Muscle of leg (tissue), 11 donors: ENCODE data around the gene WNT6. TPM values are rescaled to one million over a fixed set of nuclear protein-coding genes. Genes with fewer than 3 reads are reported as not detected.

Experiments
- DNase-seq: peaks from one replicate; pipeline ENCODE4 v3.0.0; 2013
- H3K27ac ChIP-seq: one replicate; pipeline ENCODE4 v1.5.1; 2013; ENCODE audit warnings: mild to moderate bottlenecking, low read length, control low read depth
- H3K27me3 ChIP-seq: one replicate; pipeline ENCODE4 v1.6.1; 2013; ENCODE audit warnings: low read length; ENCODE audit not compliant: control insufficient read depth, insufficient read depth
- H3K36me3 ChIP-seq: one replicate; pipeline ENCODE4 v1.6.1; 2013; ENCODE audit warnings: low read length; ENCODE audit not compliant: control insufficient read depth, insufficient read depth
- H3K4me1 ChIP-seq: one replicate; pipeline ENCODE4 v1.6.1; 2013; ENCODE audit warnings: low read length; ENCODE audit not compliant: control insufficient read depth, insufficient read depth
- H3K4me3 ChIP-seq: one replicate; pipeline ENCODE4 v1.5.1; 2013; ENCODE audit warnings: low read length, control low read depth
- H3K9me3 ChIP-seq: replicated peaks from 2 replicates; pipeline ENCODE4 v1.6.1; 2013; ENCODE audit warnings: low read depth, low read length; ENCODE audit not compliant: control insufficient read depth
- WGBS: methylation state at CpG from one replicate; pipeline ENCODE4 v1.1.5; 2013; ENCODE audit warnings: missing lambda C conversion rate; ENCODE audit not compliant: insufficient coverage; 5-methylcytosine and 5-hydroxymethylcytosine counted together
- polyA plus RNA-seq, 8 donors: library from polyadenylated mRNA; unstranded; fragments of 120-200 nt; gene quantifications; one replicate each; pipeline versions ENCODE4 v1.2.1 to v1.2.3, GENCODE V29; 2013; ENCODE audit warnings: inconsistent platforms in 1 of 8, low replicate concordance in 1 of 8; ENCODE audit not compliant: insufficient read length in 8 of 8, insufficient read depth in 1 of 8
- total RNA-seq: library from RNA; stranded (reverse); fragments of 120-200 nt; gene quantifications from one replicate; pipeline ENCODE4 v1.2.4, GENCODE V29; 2013

The WNT6 gene
- total and polyA plus RNA-seq, 9 donors, result 0.09 to 2.8 (median 0.12) TPM; not detected in 2

DNA sequence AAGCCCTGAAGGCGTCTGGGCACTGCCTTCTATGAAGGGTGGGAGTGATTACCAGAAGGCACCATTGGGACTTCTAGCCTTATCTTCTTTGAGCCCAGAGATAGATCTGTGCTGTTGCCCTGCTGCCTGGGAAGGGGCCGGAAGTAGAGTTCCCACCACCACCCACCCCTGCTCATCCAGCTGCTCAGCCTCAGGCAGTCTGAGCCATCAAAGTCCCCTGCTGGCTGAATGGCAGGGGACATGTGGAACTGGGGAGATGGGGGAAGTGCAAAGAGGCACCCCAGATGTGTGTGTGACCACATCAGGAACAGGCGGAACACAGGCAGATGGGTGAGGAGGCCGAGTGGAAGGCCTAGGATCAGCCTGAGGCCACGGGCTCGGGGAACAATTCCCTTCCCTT lies 17.7 kb downstream of the WNT6 start:
- Histone ChIP-seq H3K27ac (no peak overlapping the region), H3K4me3 (no peak overlapping the region), H3K4me1 (peaks cover 46% of the 10 kb centered on the region), H3K36me3 (no peaks in the 10 kb centered on the region), H3K9me3 (no peaks in the 10 kb centered on the region), H3K27me3 (peaks cover 94% of the 10 kb centered on the region)
- 71% methylated on average over 1 of the region's 6 CpGs for WGBS
- no peak for DNase-seq

GRCh38 chr2:218877891-218878290 lies 18.3 kb downstream of the WNT6 start:
- Histone ChIP-seq H3K9me3 (no peaks in the 10 kb centered on the region), H3K36me3 (no peaks in the 10 kb centered on the region), H3K27me3 (peaks cover 94% of the 10 kb centered on the region), H3K4me3 (no peak overlapping the region), H3K4me1 (peaks cover 51% of the 10 kb centered on the region), H3K27ac (no peak overlapping the region)
- DNase-seq, result no peak
- 8% methylated on average over 5 of the region's 5 CpGs for WGBS

GRCh38 chr2:218878486-218878885 lies 18.9 kb downstream of the WNT6 start:
- H3K9me3 ChIP-seq, result no peaks in the 10 kb centered on the region
- DNase-seq, result no peak
- WGBS, result 20% methylated on average over 2 of the region's 6 CpGs
- H3K36me3 ChIP-seq, result no peaks in the 10 kb centered on the region
- peaks cover 50% of the 10 kb centered on the region for H3K4me1 ChIP-seq
- no peak overlapping the region for H3K27ac ChIP-seq
- peaks cover 93% of the 10 kb centered on the region for H3K27me3 ChIP-seq
- no peak overlapping the region for H3K4me3 ChIP-seq

- H3K27me3 ChIP-seq, result peaks cover 91% of the 10 kb centered on the region
- H3K27ac ChIP-seq, result no peak overlapping the region
- H3K4me1 ChIP-seq, result peaks cover 51% of the 10 kb centered on the region
- WGBS, result 18% methylated on average over 6 of the region's 16 CpGs
- H3K9me3 ChIP-seq, result no peaks in the 10 kb centered on the region
- no peak overlapping the region for H3K4me3 ChIP-seq
- DNase-seq, result peak; percentile 56
- H3K36me3 ChIP-seq, result no peaks in the 10 kb centered on the region
Observed at GRCh38 chr2:218878926-218879761, 19.5 kb downstream of the WNT6 start.

DNA sequence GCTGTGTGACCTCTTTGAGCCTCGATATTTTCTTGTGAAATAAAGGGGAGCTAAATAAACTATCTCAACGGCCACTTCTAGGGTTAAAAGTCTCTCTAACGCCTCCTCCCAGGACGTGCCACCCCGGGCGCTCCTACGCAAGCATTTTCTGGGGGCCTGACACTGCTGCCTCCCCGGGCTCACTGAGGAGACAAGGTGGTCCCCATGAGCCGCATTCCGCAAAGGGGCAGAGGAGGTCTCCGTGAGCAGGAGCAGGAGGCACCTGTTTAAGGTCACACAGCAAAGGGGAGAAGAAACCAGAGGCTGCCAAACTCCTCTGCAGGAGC lies 20.1 kb downstream of the WNT6 start:
- no peak for DNase-seq
- Histone ChIP-seq H3K9me3 (no peaks in the 10 kb centered on the region), H3K4me1 (peaks cover 56% of the 10 kb centered on the region), H3K36me3 (no peaks in the 10 kb centered on the region), H3K4me3 (no peak overlapping the region), H3K27ac (no peak overlapping the region), H3K27me3 (peaks cover 91% of the 10 kb centered on the region)
- 7% methylated on average over 8 of the region's 11 CpGs for WGBS

GRCh38 chr2:218880102-218880858 lies 20.7 kb downstream of the WNT6 start, which contains the start of gene WNT10A:
WNT10A (plus strand) TSS chr2:218880852; CDS start chr2:218880996, 144 bp downstream.
- no peaks in the 10 kb centered on the region for H3K9me3 ChIP-seq
- H3K4me3 ChIP-seq, result no peak within 1 kb of the TSS
- DNase-seq, result no peak
- peaks cover 91% of the 10 kb centered on the region for H3K27me3 ChIP-seq
- no peaks in the 10 kb centered on the region for H3K36me3 ChIP-seq
- H3K4me1 ChIP-seq, result peaks cover 62% of the 10 kb centered on the region
- H3K27ac ChIP-seq, result no peak within 1 kb of the TSS
- 2% methylated on average over 22 of the region's 58 CpGs for WGBS

DNA sequence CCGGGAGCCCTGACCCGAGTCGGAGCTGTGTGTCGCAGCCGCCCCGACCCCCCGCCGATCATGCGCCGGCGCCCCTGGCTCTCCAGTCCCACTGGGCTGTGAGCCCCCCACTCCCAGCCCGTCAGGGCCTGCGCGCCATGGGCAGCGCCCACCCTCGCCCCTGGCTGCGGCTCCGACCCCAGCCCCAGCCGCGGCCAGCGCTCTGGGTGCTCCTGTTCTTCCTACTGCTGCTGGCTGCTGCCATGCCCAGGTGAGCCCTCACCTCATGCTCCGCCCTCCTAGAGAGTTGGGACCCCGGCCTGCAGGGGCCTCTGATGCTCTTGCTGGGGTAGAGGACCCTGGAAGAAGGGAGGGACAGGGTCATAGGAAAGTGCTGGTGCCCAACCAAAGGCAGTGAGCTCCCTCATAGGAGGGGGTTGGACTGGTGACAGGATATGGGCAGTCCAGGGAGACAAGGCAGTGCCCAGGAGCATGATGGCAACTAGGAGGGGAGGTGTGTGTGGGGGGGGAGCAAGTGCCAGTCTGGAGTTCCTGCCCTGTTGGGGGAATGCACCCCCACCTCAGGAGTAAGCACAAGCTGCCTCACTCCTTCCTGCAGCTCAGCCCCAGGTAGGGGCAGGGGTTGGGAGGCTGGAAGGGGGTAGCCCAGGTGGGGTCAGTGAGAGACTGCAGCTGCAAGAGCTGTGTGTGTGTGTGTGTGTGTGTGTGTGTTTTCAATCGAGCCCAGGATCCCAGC lies 21.4 kb downstream of the WNT6 start:
- no peak overlapping the region for H3K4me3 ChIP-seq
- H3K27ac ChIP-seq, result no peak overlapping the region
- H3K36me3 ChIP-seq, result no peaks in the 10 kb centered on the region
- peaks cover 69% of the 10 kb centered on the region for H3K4me1 ChIP-seq
- WGBS, result 11% methylated on average over 24 of the region's 24 CpGs
- peaks cover 86% of the 10 kb centered on the region for H3K27me3 ChIP-seq
- DNase-seq, result no peak
- H3K9me3 ChIP-seq, result no peaks in the 10 kb centered on the region

DNA sequence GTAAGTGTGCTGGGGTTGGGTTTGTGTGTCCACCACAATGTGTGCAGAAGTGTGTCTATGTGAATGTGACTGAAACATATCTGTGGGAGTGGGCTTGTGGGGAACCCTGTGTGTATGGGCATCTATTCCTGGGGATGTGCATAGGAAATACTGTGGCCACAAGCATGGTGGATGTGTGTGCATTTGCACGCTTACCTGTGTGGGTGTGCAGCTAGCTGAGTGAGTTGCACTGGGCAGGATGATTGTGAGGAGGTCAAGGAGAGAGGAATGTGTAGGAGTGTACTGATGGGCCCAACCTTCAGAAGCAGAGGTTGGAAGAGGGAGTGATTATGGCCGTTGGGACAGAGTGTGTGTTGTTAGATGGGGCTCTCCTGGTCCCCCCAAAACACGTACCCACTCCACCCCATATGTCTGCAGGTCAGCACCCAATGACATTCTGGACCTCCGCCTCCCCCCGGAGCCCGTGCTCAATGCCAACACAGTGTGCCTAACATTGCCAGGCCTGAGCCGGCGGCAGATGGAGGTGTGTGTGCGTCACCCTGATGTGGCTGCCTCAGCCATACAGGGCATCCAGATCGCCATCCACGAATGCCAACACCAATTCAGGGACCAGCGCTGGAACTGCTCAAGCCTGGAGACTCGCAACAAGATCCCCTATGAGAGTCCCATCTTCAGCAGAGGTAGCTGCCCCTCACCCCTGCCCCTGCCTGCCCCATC lies 22.3 kb downstream of the WNT6 start:
- Histone ChIP-seq H3K9me3 (no peaks in the 10 kb centered on the region), H3K27me3 (peaks cover 83% of the 10 kb centered on the region), H3K4me1 (peaks cover 75% of the 10 kb centered on the region), H3K27ac (no peak overlapping the region), H3K36me3 (no peaks in the 10 kb centered on the region), H3K4me3 (no peak overlapping the region)
- no peak for DNase-seq
- WGBS, result 53% methylated on average over 11 of the region's 13 CpGs

DNA sequence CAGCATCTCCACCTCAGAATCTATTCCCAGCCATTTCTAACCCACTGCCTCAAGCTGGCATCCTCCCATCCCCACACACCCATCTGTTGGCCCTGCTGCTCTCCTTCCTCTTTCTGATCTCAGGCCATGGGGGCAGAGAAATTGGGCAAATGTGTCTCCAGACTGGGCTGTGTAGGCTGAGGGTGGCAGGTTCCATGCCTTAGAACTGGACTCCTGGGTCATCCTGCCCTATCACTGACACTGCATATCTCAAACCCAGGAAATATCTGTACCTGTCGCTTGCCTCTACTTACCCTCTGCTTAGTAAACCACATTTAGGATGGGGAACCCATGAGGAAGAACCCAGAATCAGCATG lies 22.8 kb downstream of the WNT6 start:
- H3K27ac ChIP-seq, result no peak overlapping the region
- no peak for DNase-seq
- H3K36me3 ChIP-seq, result no peaks in the 10 kb centered on the region
- peaks cover 77% of the 10 kb centered on the region for H3K4me1 ChIP-seq
- H3K9me3 ChIP-seq, result no peaks in the 10 kb centered on the region
- H3K4me3 ChIP-seq, result no peak overlapping the region
- peaks cover 80% of the 10 kb centered on the region for H3K27me3 ChIP-seq
- 60% methylated on average over 1 of the region's 1 CpG for WGBS
